NCI-H2196 treated with DMSO at 0.1 percent for 48 hours (cell line): ENCODE measurements around the gene GATA5.

Experiments
- DNase-seq: peaks from one replicate; lab custom pipeline; 2025; ENCODE audit not compliant: unreplicated experiment; lab: John Stamatoyannopoulos, UW

Gene GATA5

DNA sequence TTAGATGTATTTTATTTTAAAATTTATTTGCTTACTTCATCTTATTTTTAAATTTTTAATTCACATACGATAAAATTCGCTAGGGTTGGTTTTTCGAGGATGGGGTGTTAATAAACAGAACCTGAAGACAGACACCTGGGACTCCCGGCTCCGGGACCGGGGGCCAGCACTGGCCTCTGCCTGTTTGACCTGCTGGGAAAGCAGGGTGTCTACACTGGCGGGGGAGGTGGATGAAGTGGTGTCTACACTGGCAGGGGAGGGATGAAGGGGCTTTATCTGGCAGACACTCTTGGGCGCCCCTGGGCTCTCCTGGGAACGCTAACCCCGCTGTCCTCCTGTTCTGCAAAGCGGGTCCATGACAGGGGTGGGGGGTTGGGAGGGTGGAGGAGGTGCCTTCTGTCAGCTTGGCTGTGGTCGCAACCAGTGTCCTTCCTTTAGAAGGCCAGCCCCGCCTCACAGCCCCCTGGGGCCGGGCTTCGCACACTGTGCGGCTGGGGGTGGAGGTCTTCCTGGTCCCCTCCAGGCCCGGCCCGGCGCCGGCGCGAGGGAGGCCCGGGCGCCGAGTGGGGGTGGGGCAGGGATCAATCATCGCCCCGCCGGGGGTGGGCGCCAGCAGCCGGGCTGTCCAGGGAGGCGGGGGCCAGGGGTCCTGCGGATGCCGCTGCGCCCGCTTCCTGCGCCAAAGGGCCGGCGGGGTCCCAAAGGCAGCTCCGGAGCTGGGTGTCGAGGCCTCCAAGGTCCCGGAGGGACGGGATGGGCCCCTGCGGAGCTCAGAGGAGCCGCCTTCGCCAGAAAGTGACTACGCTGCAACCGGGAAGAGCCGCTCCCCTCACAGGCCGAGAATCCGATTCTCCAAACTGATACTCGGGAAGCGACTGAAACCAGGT, 1.8 kb downstream of the GATA5 start:
- DNase-seq: no peak

- no peak for DNase-seq
These were observed 2.7 kb downstream of the GATA5 start for GRCh38 chr20:62472941-62473585.

GRCh38 chr20:62472138-62472940, 3.5 kb downstream of the GATA5 start:
- DNase-seq: no peak

- DNase-seq: no peak
These were observed 5.3 kb downstream of the GATA5 start for GRCh38 chr20:62470459-62470858.

GRCh38 chr20:62470001-62470400, 5.8 kb downstream of the GATA5 start:
- no peak for DNase-seq

DNA sequence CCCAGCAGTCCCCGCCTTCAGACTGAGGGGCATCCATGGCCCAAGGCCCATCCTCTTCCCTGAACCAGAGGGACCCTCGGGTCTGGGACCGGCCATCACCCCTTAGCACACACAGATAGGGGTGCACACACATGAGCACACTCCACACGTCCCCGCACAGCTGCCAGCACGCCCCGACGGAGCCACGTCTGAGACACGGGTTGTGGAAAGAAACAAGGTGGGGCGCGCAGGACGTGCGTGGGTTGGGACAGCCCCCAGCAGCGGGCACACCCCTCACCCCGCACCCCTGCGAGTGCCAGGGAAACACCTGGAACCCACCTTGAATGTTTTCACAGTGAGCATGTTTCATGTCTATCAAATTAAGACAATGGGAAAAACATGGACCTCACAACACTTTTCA, 6.4 kb downstream of the GATA5 start:
- no peak for DNase-seq

- DNase-seq: no peak
These were observed 8.8 kb downstream of the GATA5 start for GRCh38 chr20:62466806-62467537.

GRCh38 chr20:62466072-62466760, 9.6 kb downstream of the GATA5 start:
- DNase-seq: no peak

DNA sequence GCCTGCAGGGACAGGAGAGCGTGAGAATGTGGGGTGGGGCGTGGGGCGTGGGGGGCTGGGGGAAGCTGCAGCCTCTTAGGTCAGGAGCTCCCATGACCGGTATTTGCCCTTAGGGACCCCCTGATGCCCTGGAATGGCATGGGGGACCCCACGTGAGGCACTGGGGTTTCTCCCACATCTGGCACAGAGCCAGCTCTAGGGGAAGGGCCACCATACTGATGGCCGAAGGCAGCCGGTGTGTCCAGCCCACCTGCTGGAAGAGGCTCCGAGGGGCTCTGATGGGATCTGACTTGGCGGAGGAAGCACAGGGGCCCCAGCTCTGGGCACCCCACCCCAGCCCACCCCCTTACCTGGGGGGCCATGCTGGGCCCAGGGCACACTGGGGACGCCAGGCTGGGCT, 10.8 kb downstream of the GATA5 start:
- no peak for DNase-seq

GRCh38 chr20:62464425-62464770, 11.4 kb downstream of the GATA5 start:
- DNase-seq: no peak

GRCh38 chr20:62463651-62464424, 12.0 kb downstream of the GATA5 start:
- no peak for DNase-seq

DNA sequence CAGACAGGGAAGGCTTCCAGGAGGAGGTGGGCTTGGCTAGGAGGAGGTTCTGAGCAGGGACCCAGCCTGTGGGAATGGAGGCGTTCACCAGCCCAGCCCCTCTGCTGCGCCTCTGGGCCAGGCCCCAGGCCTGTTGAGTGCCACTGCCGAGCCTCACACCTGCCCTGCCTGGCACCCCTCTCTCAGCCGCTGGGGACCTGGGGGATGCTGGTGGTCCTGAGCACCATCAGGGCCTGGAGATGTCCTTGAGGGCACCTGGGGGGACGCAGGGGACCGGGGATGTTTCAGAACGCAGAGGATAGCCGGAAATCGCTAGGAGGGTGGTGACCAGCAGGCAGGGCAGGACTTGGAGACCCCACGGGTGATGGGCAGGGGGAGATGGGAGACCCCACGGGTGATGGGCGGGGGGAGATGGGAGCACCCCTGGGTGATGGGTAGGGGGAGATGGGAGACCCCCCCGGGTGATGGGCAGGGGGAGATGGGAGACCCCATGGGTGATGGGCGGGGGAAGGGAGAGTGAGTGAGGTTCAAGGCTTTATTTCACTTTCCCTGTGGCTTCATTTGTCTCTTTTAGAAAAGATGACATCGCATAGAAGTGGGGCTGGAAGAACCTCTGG, 12.7 kb downstream of the GATA5 start:
- no peak for DNase-seq

DNA sequence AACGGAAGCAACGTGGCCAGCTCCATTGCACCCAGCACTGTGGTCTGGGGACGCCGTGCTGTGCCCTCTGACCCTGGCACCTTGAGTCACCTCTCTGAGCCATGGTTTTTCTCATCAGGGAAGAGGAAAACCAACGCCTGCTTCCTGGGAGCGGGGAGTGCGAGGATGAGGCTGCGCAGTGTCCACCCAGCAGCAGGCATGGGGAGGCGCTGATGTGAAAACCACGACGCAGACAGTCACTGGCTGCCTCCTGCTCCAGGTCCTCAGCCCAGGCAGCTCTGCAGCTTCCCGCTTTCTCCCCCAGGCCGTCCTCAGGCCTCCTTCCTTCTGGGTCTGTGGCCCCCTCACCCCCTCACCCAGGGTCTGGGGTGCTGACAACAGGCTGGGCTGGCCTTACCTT, 14.0 kb downstream of the GATA5 start:
- DNase-seq: no peak

DNA sequence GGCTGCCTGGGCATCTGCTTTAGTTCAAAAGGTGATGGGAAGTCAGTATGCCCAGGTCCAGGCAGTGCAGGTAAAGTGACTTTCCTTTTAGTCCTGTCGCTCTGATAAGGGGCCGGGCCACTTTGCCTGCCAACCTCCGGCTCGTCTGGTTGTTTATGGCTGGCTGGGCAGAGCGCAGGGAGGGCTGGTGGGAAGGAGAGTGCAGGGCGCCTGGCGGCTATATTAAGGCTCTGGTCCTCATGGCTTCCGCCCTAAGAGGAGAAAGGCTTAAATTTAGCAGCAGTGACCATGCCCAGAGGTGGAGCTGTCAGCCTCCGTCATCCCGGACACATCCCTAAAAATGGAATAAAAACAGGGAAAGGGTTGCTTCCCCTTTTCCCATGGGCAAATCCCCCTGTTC, 14.6 kb downstream of the GATA5 start:
- DNase-seq: no peak

- DNase-seq: no peak
These were observed 15.1 kb downstream of the GATA5 start for GRCh38 chr20:62460678-62461077.

- no peak for DNase-seq
These were observed 16.3 kb downstream of the GATA5 start for GRCh38 chr20:62459488-62459887.

DNA sequence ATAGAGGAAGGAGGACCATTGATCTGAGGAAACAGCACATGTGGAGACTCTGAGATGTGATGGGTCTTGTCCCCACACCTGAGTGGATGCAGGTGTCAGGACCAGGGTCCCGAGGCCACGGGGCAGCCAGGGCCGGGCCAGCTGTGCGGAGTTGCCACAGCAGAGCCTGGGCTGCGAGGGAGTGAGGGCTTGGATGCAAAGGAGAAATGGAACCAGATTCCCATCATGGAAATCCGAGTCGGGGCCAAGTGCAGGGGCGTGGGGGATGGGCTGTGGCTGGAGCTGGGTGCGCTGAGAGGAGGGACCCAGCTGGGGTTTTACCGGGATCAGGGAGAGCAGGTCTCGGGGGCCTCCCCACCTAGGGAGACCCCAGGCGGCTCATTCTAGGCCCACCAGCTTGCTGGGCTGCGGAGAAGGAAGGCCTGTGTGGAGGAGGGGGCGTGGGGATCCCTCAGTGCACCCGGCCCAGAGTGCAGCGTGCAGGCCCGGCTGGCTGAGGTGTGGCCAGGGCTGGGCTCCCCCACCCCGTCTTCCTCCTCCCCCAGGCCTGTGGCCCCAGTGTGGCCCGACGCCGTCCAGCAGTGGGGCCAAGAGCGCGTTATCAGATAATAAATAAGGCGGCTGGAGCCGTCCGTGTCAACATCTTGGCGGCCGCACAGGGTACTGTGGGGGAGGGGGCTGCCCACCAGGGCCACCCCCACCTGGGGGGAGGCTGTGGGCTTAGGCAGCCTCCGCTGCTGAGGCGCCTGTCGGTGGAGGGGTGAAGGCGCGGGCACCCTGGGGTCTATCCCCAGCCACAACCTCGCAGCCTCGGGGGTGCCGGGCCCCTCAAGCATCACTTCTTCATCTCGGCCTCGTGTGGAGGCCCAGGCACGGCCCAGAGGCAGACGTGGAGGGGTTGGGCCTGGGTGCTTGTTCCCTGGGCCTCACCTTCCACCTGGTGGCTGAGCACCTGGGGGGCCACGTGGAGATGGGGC, 17.2 kb downstream of the GATA5 start:
- DNase-seq: no peak

DNA sequence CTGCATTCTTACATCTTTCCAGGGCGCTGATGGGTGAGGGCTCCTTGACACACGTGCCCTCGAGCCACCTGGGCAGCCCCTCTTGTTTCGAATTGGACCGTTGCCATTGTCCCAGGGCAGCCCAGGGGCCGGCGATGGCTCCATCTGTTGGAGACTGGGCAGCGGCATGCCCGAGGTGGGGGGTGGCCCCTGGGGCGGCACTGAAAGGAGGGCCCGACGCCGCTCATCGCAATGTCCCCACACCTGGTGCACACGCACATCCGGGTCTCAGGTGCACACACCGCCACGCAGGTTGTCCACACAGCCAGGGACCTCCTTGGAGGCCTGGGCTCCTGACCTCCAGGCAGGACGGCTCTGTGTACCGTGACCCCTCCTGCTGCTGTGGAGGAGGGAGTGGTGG, 18.0 kb downstream of the GATA5 start:
- DNase-seq: no peak
